ENCODE measurements around the gene ZNF593OS. TPM values are rescaled to one million over a fixed set of nuclear protein-coding genes. Genes with fewer than 3 reads are reported as not detected.

Gene ZNF593OS
- total and polyA plus RNA-seq, 2 donors (not counting 3 experiments of a cell fraction or from before 2014, with no cell fraction given) = not detected

DNA sequence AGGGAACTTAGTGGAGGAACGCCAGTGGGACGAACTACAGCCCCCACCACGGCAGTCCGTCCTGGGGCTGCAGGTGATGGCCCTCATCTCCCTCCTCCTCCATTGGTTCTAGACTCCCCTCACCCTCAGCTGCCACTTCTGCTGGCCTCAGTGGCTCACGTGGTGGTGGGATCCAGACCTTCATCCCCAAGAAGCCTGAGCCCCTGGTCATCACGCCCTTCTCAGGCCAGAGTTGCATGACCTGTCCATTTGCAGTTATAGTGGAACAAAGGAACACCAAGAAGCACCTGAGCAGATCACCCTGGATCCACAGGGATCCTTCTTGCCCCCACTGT is 25.7 kb downstream of the ZNF593OS start:
- H3K4me1 ChIP-seq (ENCODE audit: control insufficient read depth, extremely low read depth, insufficient read depth, low read length) = no peaks in the 10 kb centered on the region
- BruUV-seq (replicated peaks) = no TSS peak
- no peaks in the 10 kb centered on the region for H3K27me3 ChIP-seq (ENCODE audit: control insufficient read depth in 2 of 2, insufficient read depth in 2 of 2, low read length in 2 of 2)
- DNase-seq (ENCODE audit: low read depth, low spot score) (no peak), FAIRE-seq (no peak)
- no peak overlapping the region for H3K4me3 ChIP-seq (replicated peaks in 1 of 3; ENCODE audit: insufficient read depth in 1 of 3, low read depth in 1 of 3, low read length in 3 of 3)
- no peaks in the 10 kb centered on the region for H3K9me3 ChIP-seq (replicated peaks; ENCODE audit: control insufficient read depth, insufficient read depth, low read length)
- H4K20me1 ChIP-seq (replicated peaks; ENCODE audit: control insufficient read depth, extremely low read depth, insufficient read depth, low read length) = no peaks in the 10 kb centered on the region
- no peak overlapping the region for H3K27ac ChIP-seq (ENCODE audit: insufficient read depth, low read depth, low read length)
- dilution Hi-C loops (cut with MboI; ENCODE audit: extremely low pct_ligation_motif_present, low sequenced_read_pairs) = no loop called here
- H3K9me1 ChIP-seq (replicated peaks; ENCODE audit: control insufficient read depth, extremely low read depth, insufficient read depth, low read length) = no peaks in the 10 kb centered on the region
- H3K36me3 ChIP-seq (ENCODE audit: control insufficient read depth in 2 of 2, extremely low read depth in 1 of 2, insufficient read depth in 2 of 2, low read length in 2 of 2) = no peaks in the 10 kb centered on the region
- no peak overlapping the region for H3K9ac ChIP-seq (replicated peaks; ENCODE audit: extremely low read depth, insufficient read depth, low read length)
- H2AFZ ChIP-seq (ENCODE audit: low read depth, low read length) = no peak overlapping the region
- no peaks in the 10 kb centered on the region for H3K79me2 ChIP-seq (ENCODE audit: control insufficient read depth, insufficient read depth, low read length)
- H3K4me2 ChIP-seq (ENCODE audit: insufficient read depth, low read length) = no peak overlapping the region
- CTCF ChIA-PET = interaction anchor here (1.1 to 6.7 kb wide), 15 partner anchors 10 to 260 kb away, joined by 3 to 192 read pairs (median 25); partner anchors contain the start of gene PDIK1L
- intact Hi-C loops (cut with micrococcal nuclease) = loop anchor here (1.0 kb wide), 4 partner anchors 35 to 175 kb away; partner anchors contain the start of gene PDIK1L
- TF ChIP-seq POLR2AphosphoS5 (IDR thresholded peaks at IDR 0.05; ENCODE audit: insufficient read depth, low read depth, low read length) (no peak), FOS (IDR thresholded peaks at IDR 0.05; ENCODE audit: borderline replicate concordance, insufficient read depth, low read length) (no peak), POLR2A (IDR thresholded peaks at IDR 0.05; ENCODE audit: low read depth, low read length) (no peak), GATA2 (IDR thresholded peaks at IDR 0.05; ENCODE audit: insufficient read depth, insufficient read length, low read depth, low read length) (no peak), MAX (IDR thresholded peaks at IDR 0.05; ENCODE audit: insufficient read depth, insufficient read length) (no peak), JUN (IDR thresholded peaks at IDR 0.05; ENCODE audit: borderline replicate concordance, insufficient read depth, insufficient read length, low read depth) (no peak), EZH2 (IDR thresholded peaks at IDR 0.05; ENCODE audit: borderline replicate concordance, low read depth, low read length, severe bottlenecking) (no peak), CTCF (IDR thresholded peaks at IDR 0.05; ENCODE audit: extremely low read depth in 1 of 2, insufficient read depth in 1 of 2, low read depth in 1 of 2, low read length in 2 of 2) (no peak), MYC (IDR thresholded peaks at IDR 0.05; ENCODE audit: low read depth, low read length) (no peak)
- POLR2A ChIA-PET = no interaction called here

Data from endothelial cell of umbilical vein (primary cell).